Peyer's patch (tissue), 4 donors: Measurements from ENCODE around the gene CACNA1H. TPM values are rescaled to one million over a fixed set of nuclear protein-coding genes. Genes with fewer than 3 reads are reported as not detected.

ENCODE experiments used
- DNase-seq, 3 donors: peaks; one replicate each; pipeline ENCODE4 v3.0.0-alpha.2; 2017 to 2019
- H3K27ac ChIP-seq, 4 donors: fragments of 200-600 bp; sonication (generic); one replicate each; pipeline ENCODE4 v1.5.1; 2016 to 2019
- H3K27me3 ChIP-seq, 2 donors: fragments of 200-600 bp; sonication (generic); one replicate each; pipeline ENCODE4 v1.5.1; 2019
- H3K36me3 ChIP-seq, 3 donors: fragments of 200-600 bp; sonication (generic); one replicate each; pipeline ENCODE4 v1.5.1; 2016 to 2019
- H3K4me1 ChIP-seq, 4 donors: fragments of 200-600 bp; sonication (generic); one replicate each; pipeline ENCODE4 v1.5.1; 2016 to 2019
- H3K4me3 ChIP-seq, 4 donors: fragments of 200-600 bp; sonication (generic); 1 replicate in 3 of 4; 2 replicates in 1 of 4; pipeline ENCODE4 v1.5.1; 2016 to 2019; ENCODE audit warnings: mild to moderate bottlenecking in 1 of 4
- H3K9me3 ChIP-seq, 4 donors: fragments of 200-600 bp; sonication (generic); one replicate each; pipeline ENCODE4 v1.5.1; 2016 to 2019; ENCODE audit warnings: mild to moderate bottlenecking in 1 of 4
- POLR2A ChIP-seq, 2 donors: fragments of 450-650 bp; IDR thresholded peaks; one replicate each; pipeline ENCODE4 v1.5.1; 2017; ENCODE audit warnings: antibody characterized with exemption in 2 of 2, mild to moderate bottlenecking in 2 of 2, moderate library complexity in 2 of 2
- total RNA-seq, 4 donors: library from RNA; depleted of rRNA; stranded (reverse); fragments of >200 nt; gene quantifications; one replicate each; pipeline ENCODE4 v1.1.0, GENCODE V29; 2016
- TF ChIP-seq, protein P1 (sequence below), 6 experiments: fragments of 450-650 bp in 4 of 6; fragments of 200-600 bp in 2 of 6; sonication (generic) in 1 of 6; IDR thresholded peaks; one replicate each; pipeline ENCODE4 v1.5.1; 2017 to 2019; ENCODE audit warnings: antibody characterized with exemption in 6 of 6, mild to moderate bottlenecking in 3 of 6, moderate library complexity in 1 of 6

Gene CACNA1H
- total RNA-seq, 4 donors from 2014 or later, result 4.0 to 28.9 (median 9.7) TPM

DNA sequence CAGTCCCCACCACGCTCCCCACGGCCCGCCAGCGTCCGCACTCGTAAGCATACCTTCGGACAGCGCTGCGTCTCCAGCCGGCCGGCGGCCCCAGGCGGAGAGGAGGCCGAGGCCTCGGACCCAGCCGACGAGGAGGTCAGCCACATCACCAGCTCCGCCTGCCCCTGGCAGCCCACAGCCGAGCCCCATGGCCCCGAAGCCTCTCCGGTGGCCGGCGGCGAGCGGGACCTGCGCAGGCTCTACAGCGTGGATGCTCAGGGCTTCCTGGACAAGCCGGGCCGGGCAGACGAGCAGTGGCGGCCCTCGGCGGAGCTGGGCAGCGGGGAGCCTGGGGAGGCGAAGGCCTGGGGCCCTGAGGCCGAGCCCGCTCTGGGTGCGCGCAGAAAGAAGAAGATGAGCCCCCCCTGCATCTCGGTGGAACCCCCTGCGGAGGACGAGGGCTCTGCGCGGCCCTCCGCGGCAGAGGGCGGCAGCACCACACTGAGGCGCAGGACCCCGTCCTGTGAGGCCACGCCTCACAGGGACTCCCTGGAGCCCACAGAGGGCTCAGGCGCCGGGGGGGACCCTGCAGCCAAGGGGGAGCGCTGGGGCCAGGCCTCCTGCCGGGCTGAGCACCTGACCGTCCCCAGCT, 67.3 kb downstream of the CACNA1H start:
- Histone ChIP-seq H3K27ac (no peak overlapping the region), H3K9me3 (no peaks in the 10 kb centered on the region), H3K27me3 (no peaks in the 10 kb centered on the region), H3K36me3 (peaks cover 0 to 13% (median 0%) of the 10 kb centered on the region in 3 donors), H3K4me3 (no peak overlapping the region), H3K4me1 (peaks cover 0 to 3% (median 0%) of the 10 kb centered on the region in 4 donors)
- TF ChIP-seq POLR2A (IDR thresholded peaks at IDR 0.05), result no peak
- TF ChIP-seq, protein P1, sequence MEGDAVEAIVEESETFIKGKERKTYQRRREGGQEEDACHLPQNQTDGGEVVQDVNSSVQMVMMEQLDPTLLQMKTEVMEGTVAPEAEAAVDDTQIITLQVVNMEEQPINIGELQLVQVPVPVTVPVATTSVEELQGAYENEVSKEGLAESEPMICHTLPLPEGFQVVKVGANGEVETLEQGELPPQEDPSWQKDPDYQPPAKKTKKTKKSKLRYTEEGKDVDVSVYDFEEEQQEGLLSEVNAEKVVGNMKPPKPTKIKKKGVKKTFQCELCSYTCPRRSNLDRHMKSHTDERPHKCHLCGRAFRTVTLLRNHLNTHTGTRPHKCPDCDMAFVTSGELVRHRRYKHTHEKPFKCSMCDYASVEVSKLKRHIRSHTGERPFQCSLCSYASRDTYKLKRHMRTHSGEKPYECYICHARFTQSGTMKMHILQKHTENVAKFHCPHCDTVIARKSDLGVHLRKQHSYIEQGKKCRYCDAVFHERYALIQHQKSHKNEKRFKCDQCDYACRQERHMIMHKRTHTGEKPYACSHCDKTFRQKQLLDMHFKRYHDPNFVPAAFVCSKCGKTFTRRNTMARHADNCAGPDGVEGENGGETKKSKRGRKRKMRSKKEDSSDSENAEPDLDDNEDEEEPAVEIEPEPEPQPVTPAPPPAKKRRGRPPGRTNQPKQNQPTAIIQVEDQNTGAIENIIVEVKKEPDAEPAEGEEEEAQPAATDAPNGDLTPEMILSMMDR (IDR thresholded peaks at IDR 0.05), result no peak
- DNase-seq, result no peak

DNA sequence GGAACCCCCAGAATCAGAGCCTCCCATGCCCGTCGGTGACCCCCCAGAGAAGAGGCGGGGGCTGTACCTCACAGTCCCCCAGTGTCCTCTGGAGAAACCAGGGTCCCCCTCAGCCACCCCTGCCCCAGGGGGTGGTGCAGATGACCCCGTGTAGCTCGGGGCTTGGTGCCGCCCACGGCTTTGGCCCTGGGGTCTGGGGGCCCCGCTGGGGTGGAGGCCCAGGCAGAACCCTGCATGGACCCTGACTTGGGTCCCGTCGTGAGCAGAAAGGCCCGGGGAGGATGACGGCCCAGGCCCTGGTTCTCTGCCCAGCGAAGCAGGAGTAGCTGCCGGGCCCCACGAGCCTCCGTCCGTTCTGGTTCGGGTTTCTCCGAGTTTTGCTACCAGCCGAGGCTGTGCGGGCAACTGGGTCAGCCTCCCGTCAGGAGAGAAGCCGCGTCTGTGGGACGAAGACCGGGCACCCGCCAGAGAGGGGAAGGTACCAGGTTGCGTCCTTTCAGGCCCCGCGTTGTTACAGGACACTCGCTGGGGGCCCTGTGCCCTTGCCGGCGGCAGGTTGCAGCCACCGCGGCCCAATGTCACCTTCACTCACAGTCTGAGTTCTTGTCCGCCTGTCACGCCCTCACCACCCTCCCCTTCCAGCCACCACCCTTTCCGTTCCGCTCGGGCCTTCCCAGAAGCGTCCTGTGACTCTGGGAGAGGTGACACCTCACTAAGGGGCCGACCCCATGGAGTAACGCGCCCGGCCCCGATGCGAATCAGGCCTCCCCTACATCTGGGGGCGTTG, 68.1 kb downstream of the CACNA1H start:
- no peaks in the 10 kb centered on the region for H3K9me3 ChIP-seq
- no peak for DNase-seq
- H3K4me1 ChIP-seq, result peaks cover 0 to 6% (median 0%) of the 10 kb centered on the region in 4 donors
- TF ChIP-seq POLR2A (IDR thresholded peaks at IDR 0.05), result no peak
- TF ChIP-seq, protein P1 (IDR thresholded peaks at IDR 0.05), result no peak
- H3K36me3 ChIP-seq, result peaks cover 0 to 7% (median 0%) of the 10 kb centered on the region in 3 donors
- no peak overlapping the region for H3K4me3 ChIP-seq
- H3K27me3 ChIP-seq, result no peaks in the 10 kb centered on the region
- H3K27ac ChIP-seq, result no peak overlapping the region

DNA sequence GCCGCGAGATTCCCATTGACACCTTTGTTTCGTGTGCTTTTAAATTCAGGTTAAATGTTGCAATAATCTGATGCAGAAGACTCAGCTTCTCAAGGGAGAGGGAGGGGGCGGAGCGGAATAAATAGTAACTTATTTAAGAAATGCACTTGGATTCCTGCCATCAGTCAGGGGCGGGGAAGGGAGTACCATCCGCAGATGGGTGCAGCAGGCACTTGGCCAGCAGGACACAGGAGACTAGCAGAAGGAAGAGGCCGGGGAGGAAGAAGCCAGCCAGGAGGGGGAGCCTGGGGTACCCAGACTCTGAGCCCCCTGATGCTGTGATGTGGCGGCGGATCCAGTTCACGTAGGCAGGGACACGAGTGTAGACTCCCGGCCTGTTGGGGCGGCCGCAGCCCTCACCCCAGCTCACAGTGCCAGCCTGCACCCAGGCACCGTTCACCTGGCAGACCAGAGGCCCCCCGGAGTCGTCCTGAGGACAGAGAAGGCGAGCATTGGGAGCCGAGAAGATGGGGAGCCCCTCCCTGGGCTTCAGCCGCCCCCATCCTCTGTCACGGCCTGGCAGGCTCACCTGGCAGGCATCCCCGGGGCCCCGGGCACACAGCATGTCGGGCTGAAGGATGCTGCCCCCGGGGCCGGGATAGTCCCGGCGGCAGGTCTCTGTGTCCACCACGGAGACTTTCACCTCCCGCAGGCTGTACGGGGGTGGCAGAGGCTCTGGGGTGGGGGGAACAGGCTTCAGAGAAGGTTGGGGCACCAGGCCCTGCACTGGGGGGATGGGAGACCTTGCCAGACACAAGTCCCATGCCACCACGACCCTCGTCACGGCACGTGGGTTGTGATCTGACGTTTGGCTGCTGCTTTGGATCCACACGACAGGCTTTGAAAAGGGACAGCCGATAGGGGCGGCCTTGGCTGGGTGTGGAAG, 69.0 kb downstream of the CACNA1H start:
- no peak overlapping the region for H3K27ac ChIP-seq

DNA sequence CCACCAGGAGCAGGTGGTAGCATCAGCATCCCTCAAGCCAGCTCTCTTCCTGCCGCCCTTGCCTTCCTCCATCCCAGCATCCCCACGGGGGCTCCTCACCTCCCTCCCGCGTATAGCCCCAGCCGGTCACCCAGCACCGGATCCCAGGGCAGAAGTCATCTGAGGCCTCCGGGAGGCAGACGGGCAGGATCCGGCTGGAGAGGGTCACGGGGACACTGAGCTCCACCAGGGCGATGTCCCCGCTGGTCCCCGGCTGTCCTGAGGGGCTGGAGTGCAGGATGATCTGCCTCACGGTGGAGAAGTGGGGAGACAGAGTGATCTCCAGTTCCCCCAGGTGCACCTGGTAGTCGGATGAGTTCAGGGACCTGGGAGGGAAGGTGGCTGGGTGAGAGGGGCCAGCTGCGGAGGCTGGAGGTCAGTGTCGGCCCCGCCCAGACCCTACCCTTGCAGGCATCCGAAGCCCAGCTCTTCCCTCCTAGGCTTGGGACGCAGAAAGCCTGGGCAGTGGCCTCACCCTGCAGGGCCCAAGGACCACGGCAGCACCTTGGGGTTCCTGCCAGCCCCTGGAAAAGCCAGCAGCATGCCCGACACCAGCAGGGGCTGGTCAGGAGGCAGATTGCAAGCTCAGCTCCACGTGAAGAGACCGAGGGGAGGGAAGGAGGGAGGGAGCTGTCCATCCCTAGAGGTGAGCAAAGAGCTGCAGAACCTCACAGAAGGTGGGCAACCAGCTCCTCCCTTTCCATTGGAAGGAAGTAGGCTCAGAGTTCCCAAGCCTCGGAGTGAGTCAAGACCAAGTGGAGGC, 69.8 kb downstream of the CACNA1H start:
- DNase-seq, result no peak
- Histone ChIP-seq H3K27me3 (no peaks in the 10 kb centered on the region), H3K4me3 (no peak overlapping the region), H3K9me3 (no peaks in the 10 kb centered on the region), H3K4me1 (peaks cover 0 to 6% (median 0%) of the 10 kb centered on the region in 4 donors), H3K27ac (no peak overlapping the region), H3K36me3 (peaks cover 0 to 3% (median 0%) of the 10 kb centered on the region in 3 donors)
- TF ChIP-seq, protein P1 (IDR thresholded peaks at IDR 0.05), result no peak
- no peak for TF ChIP-seq POLR2A (IDR thresholded peaks at IDR 0.05)

More for the DNA sequence above, 69.0 kb downstream of the CACNA1H start:
- Histone ChIP-seq H3K36me3 (peaks cover 0 to 7% (median 0%) of the 10 kb centered on the region in 3 donors), H3K4me3 (no peak overlapping the region), H3K4me1 (peaks cover 0 to 6% (median 0%) of the 10 kb centered on the region in 4 donors), H3K9me3 (no peaks in the 10 kb centered on the region), H3K27me3 (no peaks in the 10 kb centered on the region)
- DNase-seq, result no peak
- TF ChIP-seq, protein P1 (IDR thresholded peaks at IDR 0.05), result no peak
- no peak for TF ChIP-seq POLR2A (IDR thresholded peaks at IDR 0.05)
